ENCODE measurements around the gene HLA-DRB1. TPM values are rescaled to one million over a fixed set of nuclear protein-coding genes. Genes with fewer than 3 reads are reported as not detected.
"Not testable (repeated sequence)": the region's sequence is repeated elsewhere in the genome, so short reads cannot be mapped to it uniquely, and the experiment has no call there.

Gene HLA-DRB1
- total RNA-seq, 1 donor from 2014 or later: 26.4 TPM

- Histone ChIP-seq H3K4me3 (no peak overlapping the region), H3K9me3 (replicated peaks) (no peaks in the 10 kb centered on the region), H3K4me1 (no peaks in the 10 kb centered on the region), H3K27ac (replicated peaks) (no peak overlapping the region), H3K36me3 (no peaks in the 10 kb centered on the region), H3K27me3 (ENCODE audit: low read depth) (no peaks in the 10 kb centered on the region)
- no peak for TF ChIP-seq CTCF (IDR thresholded peaks at IDR 0.05; ENCODE audit: borderline replicate concordance)
- no peak for DNase-seq
- intact Hi-C loops (cut with micrococcal nuclease): no loop called here
Observed at GRCh38 chr6:32580593-32580992, 9.1 kb downstream of the HLA-DRB1 start.

DNA sequence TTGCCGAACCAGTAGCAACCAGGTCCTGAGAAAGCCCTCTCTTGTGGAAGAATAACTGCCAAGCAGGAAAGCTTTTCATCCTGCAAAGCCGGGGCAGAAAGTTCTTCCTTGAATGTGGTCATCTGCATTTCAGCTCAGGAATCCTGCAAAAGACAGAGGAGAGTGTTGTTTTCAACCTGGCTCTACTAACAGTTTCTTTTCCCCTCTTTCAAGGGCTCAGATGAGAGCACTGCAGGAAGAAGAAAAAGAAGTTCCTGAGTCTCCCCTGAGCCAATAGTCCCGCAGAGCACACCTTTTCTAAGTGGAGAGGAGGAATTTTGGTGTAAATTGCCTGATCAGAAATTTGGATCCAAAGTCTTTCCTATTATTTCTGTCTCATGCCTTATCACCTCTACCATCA is 10.7 kb downstream of the HLA-DRB1 start:
- TF ChIP-seq CTCF (IDR thresholded peaks at IDR 0.05; ENCODE audit: borderline replicate concordance): no peak
- no peak for DNase-seq
- intact Hi-C loops (cut with micrococcal nuclease): no loop called here
- H3K4me3 ChIP-seq: no peak overlapping the region
- no peaks in the 10 kb centered on the region for H3K9me3 ChIP-seq (replicated peaks)
- H3K27me3 ChIP-seq (ENCODE audit: low read depth): no peaks in the 10 kb centered on the region
- no peaks in the 10 kb centered on the region for H3K36me3 ChIP-seq
- no peaks in the 10 kb centered on the region for H3K4me1 ChIP-seq
- H3K27ac ChIP-seq (replicated peaks): no peak overlapping the region

GRCh38 chr6:32577493-32577892 is 12.2 kb downstream of the HLA-DRB1 start:
- DNase-seq; H3K4me3 ChIP-seq; H3K27me3 ChIP-seq (ENCODE audit: low read depth); H3K9me3 ChIP-seq (replicated peaks); H3K36me3 ChIP-seq; intact Hi-C loops (cut with micrococcal nuclease); H3K4me1 ChIP-seq; H3K27ac ChIP-seq (replicated peaks): not testable (repeated sequence)

- intact Hi-C loops (cut with micrococcal nuclease): no loop called here
- no peak overlapping the region for H3K27ac ChIP-seq (replicated peaks)
- no peak for DNase-seq
- no peaks in the 10 kb centered on the region for H3K36me3 ChIP-seq
- no peaks in the 10 kb centered on the region for H3K27me3 ChIP-seq (ENCODE audit: low read depth)
- H3K9me3 ChIP-seq (replicated peaks): no peaks in the 10 kb centered on the region
- TF ChIP-seq CTCF (IDR thresholded peaks at IDR 0.05; ENCODE audit: borderline replicate concordance): no peak
- H3K4me1 ChIP-seq: no peaks in the 10 kb centered on the region
- H3K4me3 ChIP-seq: no peak overlapping the region
Observed at GRCh38 chr6:32576250-32576649, 13.4 kb downstream of the HLA-DRB1 start.

DNA sequence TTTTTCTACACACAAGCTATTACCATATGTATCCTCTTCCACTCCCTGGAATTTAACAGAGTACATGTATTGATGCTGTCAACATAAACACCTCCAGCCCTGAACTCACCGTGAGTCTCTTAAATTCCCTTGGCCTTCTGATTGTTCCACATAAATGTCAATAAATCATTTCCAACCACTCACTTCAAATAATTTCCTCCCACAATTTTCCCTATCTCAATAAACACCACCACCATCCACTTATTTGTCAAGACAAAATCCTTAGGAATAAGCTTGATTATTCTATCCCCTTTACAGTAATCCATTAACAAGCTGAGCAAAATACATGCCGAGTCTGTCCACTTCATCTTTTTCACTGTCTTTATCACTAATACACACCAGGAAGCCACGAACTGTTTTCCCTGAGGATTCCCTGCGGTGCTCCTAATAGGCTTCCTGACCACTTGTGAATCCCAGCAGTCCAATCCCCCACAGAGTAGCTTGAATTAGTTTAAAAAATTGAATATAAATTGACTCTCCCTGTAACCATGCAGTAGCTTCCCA is 19.2 kb downstream of the HLA-DRB1 start:
- no peaks in the 10 kb centered on the region for H3K9me3 ChIP-seq (replicated peaks)
- DNase-seq: no peak
- no peaks in the 10 kb centered on the region for H3K27me3 ChIP-seq (ENCODE audit: low read depth)
- intact Hi-C loops (cut with micrococcal nuclease): no loop called here
- no peak for TF ChIP-seq CTCF (IDR thresholded peaks at IDR 0.05; ENCODE audit: borderline replicate concordance)
- H3K27ac ChIP-seq (replicated peaks): no peak overlapping the region
- no peak overlapping the region for H3K4me3 ChIP-seq
- no peaks in the 10 kb centered on the region for H3K36me3 ChIP-seq
- H3K4me1 ChIP-seq: no peaks in the 10 kb centered on the region

GRCh38 chr6:32568561-32568960 is 21.1 kb downstream of the HLA-DRB1 start:
- Histone ChIP-seq H3K27ac (replicated peaks) (no peak overlapping the region), H3K27me3 (ENCODE audit: low read depth) (no peaks in the 10 kb centered on the region), H3K36me3 (no peaks in the 10 kb centered on the region), H3K4me1 (no peaks in the 10 kb centered on the region), H3K9me3 (replicated peaks) (no peaks in the 10 kb centered on the region), H3K4me3 (no peak overlapping the region)
- TF ChIP-seq CTCF (IDR thresholded peaks at IDR 0.05; ENCODE audit: borderline replicate concordance): no peak
- no peak for DNase-seq
- intact Hi-C loops (cut with micrococcal nuclease): no loop called here
